WI38 (cell line): ENCODE data around the gene RFFL.
"Not testable (repeated sequence)": the region's sequence is repeated elsewhere in the genome, so short reads cannot be mapped to it uniquely, and the experiment has no call there.

Experiments used
- H3K4me3 ChIP-seq: 2 replicates; pipeline ENCODE4 v1.5.1; 2011; ENCODE audit warnings: low read depth, mild to moderate bottlenecking, control low read depth, low read length
- CTCF ChIP-seq: IDR thresholded peaks from 2 replicates; pipeline ENCODE4 v1.5.1; 2012; ENCODE audit warnings: low read depth, mild to moderate bottlenecking, control low read depth, low read length

RFFL gene

GRCh38 chr17:35097776-35098175, 34.3 kb upstream of the RFFL start:
- TF ChIP-seq CTCF: no peak
- H3K4me3 ChIP-seq: no peak overlapping the region

- no peak overlapping the region for H3K4me3 ChIP-seq
- no peak for TF ChIP-seq CTCF
These were observed 32.2 kb upstream of the RFFL start for GRCh38 chr17:35095741-35096140.

DNA sequence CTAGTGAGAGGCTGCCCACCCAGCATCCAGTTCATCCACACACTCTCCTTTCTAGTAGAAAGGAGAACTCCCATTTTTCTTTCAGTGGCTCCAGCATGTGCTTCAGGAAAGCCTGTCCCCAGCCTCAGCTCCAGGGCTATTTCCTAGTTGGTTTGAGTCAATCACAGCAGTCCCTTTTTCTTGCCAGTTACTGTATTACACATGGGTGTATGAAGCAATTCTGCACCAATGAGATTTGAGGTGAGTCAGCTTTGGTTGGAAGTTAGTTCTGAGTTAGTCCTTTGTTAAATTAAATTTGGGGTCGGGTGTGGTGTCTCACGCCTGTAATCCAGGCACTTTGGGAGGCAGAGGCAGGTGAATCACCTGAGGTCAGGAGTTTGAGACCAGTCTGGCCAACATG, 31.4 kb upstream of the RFFL start:
- no peak for TF ChIP-seq CTCF

GRCh38 chr17:35090707-35091106, 27.2 kb upstream of the RFFL start:
- H3K4me3 ChIP-seq: not testable (repeated sequence)

More for the DNA sequence above, 31.4 kb upstream of the RFFL start:
- H3K4me3 ChIP-seq: no peak overlapping the region

DNA sequence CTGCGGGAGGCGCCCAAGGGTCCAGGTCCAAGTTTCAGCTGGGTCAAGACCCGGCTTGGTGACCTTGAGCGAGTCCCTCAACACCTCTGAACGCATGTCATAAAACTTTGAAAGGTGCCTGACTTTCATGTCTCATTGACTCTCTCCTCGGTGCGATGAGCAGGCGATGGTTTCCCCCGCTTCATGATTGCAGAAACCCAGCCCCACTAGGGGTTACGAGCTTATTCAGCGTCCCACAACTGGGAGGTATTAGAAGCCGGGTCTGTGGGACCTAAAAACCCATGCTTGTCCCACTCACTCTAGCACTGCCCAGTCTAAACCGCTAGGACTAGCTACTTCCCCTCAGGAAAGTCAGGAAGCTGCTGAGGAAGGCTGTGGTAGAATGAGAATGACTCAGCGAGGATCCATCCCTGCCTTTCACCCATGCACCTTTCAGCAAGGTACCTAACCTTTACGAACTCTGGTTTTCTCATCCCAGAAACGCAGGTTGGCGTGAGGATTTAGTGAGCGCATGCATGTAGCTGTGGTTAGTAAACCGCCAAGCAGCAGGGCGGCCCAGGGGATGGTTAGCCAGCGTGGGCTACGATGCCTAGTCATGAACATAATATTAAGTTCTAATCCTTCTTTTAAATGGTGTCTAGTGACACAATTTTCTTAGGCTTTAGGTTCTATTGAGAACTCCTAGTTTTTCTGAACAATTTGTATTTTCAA, 26.2 kb upstream of the RFFL start:
- H3K4me3 ChIP-seq: peak overlapping the region; percentile 37; the same call in 1 of the 2 replicates
- TF ChIP-seq CTCF: peak; percentile 11; the same call in 1 of the 2 replicates

DNA sequence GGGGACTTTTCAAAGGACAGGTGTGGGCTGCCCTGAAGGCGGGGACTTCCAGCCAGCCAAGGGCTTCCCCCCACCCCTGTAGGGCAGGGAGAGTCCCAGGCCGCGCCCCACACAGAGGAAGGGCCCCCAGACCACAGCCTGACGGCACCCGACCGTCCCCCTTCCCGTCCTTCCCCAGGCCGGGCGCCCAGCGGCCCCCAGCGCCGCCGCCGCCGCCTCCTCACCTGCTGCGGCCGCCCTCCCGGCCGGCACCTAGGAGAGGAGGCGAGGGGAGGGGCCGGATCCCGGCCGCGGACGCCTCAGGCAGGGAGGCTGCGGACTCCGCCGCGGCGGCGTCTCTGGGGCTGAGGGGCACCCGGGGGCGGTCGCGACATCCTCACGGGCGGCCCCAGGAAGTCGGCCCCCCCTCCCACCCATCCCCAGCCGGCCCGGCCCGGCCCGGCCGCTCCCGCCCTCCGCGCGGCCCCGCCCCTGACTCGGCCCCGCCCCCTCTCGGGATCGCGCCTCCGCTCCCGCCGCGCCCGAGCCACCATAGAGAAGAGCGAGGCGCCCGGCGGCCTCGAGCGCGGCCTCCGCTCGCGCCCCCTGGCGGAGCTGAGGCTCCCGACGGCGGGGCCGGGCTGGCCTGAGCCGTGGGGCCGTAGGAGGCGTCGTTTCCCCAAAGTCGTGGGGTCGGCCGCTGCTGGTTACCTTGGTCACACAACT, 25.5 kb upstream of the RFFL start:
- H3K4me3 ChIP-seq: peak overlapping the region; percentile 91
- peak; percentile 62 for TF ChIP-seq CTCF

DNA sequence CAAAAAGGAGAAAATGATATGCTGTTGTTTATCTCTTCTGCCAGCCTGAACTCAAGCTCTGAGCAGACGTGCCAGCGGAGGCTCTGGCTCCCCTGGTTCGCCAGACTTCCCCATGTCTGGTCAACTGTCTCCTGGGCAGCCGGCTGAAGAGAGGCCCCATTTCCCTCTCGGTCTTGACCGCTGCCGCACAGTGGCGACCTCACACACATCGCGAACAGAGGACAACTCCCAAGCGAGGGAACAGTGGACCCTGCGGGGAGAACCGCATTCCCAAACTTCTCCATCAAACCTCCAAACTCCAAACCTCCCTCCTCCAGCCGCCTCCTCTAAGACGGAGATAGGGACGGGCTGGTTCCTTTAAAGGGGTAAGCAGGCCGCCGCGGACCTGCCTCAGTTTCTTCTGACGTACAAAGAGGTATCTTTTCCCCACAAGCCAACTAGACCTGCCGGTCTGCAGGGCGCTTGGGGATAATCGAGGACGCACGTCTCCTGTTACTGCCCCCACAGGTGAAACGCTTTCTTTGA, 24.9 kb upstream of the RFFL start:
- peak overlapping the region; percentile 91 for H3K4me3 ChIP-seq
- TF ChIP-seq CTCF: no peak
